ENCODE results near the gene NOX3. TPM values are rescaled to one million over a fixed set of nuclear protein-coding genes. Genes with fewer than 3 reads are reported as not detected.
"Not testable (repeated sequence)": the region's sequence is repeated elsewhere in the genome, so short reads cannot be mapped to it uniquely, and the experiment has no call there.

NOX3 gene
- not detected in 2 replicates for total RNA-seq

GRCh38 chr6:155455766-155456165, at the start of gene NOX3:
TSS of gene NOX3 (minus strand) at chr6:155455839. CDS start at chr6:155455800, 39 bp downstream.
- Mint-ChIP-seq H3K9me3 (no peaks in the 10 kb centered on the region), H3K4me3 (ENCODE audit: low read depth) (no peak within 1 kb of the TSS), H3K27ac (no peak within 1 kb of the TSS), H3K4me1 (ENCODE audit: low read depth) (no peaks in the 10 kb centered on the region), H3K36me3 (ENCODE audit: low read depth) (no peaks in the 10 kb centered on the region), H3K27me3 (ENCODE audit: low read depth) (peaks cover 2% of the 10 kb centered on the region)
- no peak for DNase-seq (ENCODE audit: low spot score)
- intact Hi-C loops (cut with micrococcal nuclease), result no loop called here

DNA sequence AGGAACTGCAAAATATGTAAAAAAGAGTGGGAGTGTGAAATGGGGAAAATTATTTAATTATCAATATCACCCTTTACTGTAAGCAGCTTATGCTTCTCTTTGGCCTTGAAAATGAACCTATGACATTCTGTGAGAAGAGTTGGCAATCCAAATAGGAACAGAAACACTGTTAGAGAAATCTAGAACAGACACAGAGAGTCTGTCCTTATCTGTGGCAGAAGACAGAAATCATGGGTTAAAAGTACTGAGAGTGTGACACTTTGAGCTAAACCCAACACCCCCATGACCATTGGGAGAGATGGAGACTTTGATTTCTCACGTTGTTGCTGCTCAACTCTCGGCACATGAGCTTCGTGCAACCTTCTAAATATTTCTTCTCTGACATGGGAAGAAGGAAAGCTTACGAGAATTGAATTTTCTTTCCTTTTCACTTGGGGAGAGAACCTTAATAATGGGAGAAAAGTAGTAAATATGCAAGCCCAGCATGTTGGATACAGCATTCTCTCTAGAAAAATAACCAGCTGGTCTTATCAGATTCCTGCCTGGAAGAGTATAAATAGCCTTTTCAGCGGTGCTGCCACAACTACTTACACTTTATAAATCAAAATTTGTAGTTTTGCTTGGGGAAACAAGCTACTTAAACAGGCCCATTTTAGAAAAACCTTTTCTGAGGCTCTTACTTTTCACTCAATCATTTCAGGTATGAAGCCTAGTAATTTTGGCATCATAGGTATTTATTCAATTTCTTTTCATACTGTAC, 49.4 kb upstream of the NOX3 start:
- intact Hi-C loops (cut with micrococcal nuclease), result no loop called here
- peaks cover 12% of the 10 kb centered on the region for H3K9me3 Mint-ChIP-seq
- no peaks in the 10 kb centered on the region for H3K4me1 Mint-ChIP-seq (ENCODE audit: low read depth)
- DNase-seq (ENCODE audit: low spot score), result no peak
- H3K4me3 Mint-ChIP-seq (ENCODE audit: low read depth), result no peak overlapping the region
- H3K27me3 Mint-ChIP-seq (ENCODE audit: low read depth), result no peaks in the 10 kb centered on the region
- H3K27ac Mint-ChIP-seq, result no peak overlapping the region
- no peaks in the 10 kb centered on the region for H3K36me3 Mint-ChIP-seq (ENCODE audit: low read depth)

- peaks cover 12% of the 10 kb centered on the region for H3K9me3 Mint-ChIP-seq
- no peak overlapping the region for H3K4me3 Mint-ChIP-seq (ENCODE audit: low read depth)
- no peak for DNase-seq (ENCODE audit: low spot score)
- intact Hi-C loops (cut with micrococcal nuclease), result no loop called here
- no peaks in the 10 kb centered on the region for H3K4me1 Mint-ChIP-seq (ENCODE audit: low read depth)
- no peak overlapping the region for H3K27ac Mint-ChIP-seq
- H3K36me3 Mint-ChIP-seq (ENCODE audit: low read depth), result no peaks in the 10 kb centered on the region
- no peaks in the 10 kb centered on the region for H3K27me3 Mint-ChIP-seq (ENCODE audit: low read depth)
Measured at GRCh38 chr6:155502393-155502792, 46.8 kb upstream of the NOX3 start.

DNA sequence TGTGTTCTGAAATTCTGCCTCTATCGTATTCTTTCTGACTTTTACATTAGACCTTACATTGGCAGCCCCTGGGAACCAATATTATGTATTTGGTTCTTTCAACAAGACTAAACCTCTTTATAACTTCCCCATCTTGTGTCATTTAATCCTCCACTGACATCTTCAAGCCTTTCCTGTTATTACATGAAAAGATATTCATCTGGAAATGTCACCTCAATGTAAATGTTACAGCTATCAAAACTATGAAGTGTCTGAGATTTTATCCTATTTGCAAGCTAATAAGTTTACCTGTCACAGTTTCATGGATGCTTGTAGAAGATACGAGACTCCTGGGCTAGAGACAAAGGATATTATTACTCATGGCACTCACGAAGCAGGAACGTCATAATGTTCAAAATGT, 43.9 kb upstream of the NOX3 start:
- Mint-ChIP-seq H3K4me1 (ENCODE audit: low read depth) (no peaks in the 10 kb centered on the region), H3K4me3 (ENCODE audit: low read depth) (no peak overlapping the region), H3K27ac (no peak overlapping the region), H3K36me3 (ENCODE audit: low read depth) (no peaks in the 10 kb centered on the region), H3K27me3 (ENCODE audit: low read depth) (no peaks in the 10 kb centered on the region), H3K9me3 (peaks cover 12% of the 10 kb centered on the region)
- intact Hi-C loops (cut with micrococcal nuclease), result no loop called here
- DNase-seq (ENCODE audit: low spot score), result no peak

GRCh38 chr6:155498370-155498769, 42.7 kb upstream of the NOX3 start:
- no peak overlapping the region for H3K27ac Mint-ChIP-seq
- no peak overlapping the region for H3K4me3 Mint-ChIP-seq (ENCODE audit: low read depth)
- peaks cover 5% of the 10 kb centered on the region for H3K4me1 Mint-ChIP-seq (ENCODE audit: low read depth)
- peaks cover 7% of the 10 kb centered on the region for H3K9me3 Mint-ChIP-seq
- H3K27me3 Mint-ChIP-seq (ENCODE audit: low read depth), result no peaks in the 10 kb centered on the region
- no peaks in the 10 kb centered on the region for H3K36me3 Mint-ChIP-seq (ENCODE audit: low read depth)
- DNase-seq (ENCODE audit: low spot score), result no peak
- intact Hi-C loops (cut with micrococcal nuclease), result no loop called here

GRCh38 chr6:155497273-155497672, 41.6 kb upstream of the NOX3 start:
- H3K9me3 Mint-ChIP-seq, result peaks cover 1% of the 10 kb centered on the region
- H3K4me1 Mint-ChIP-seq (ENCODE audit: low read depth), result peaks cover 8% of the 10 kb centered on the region
- no peaks in the 10 kb centered on the region for H3K27me3 Mint-ChIP-seq (ENCODE audit: low read depth)
- intact Hi-C loops (cut with micrococcal nuclease), result no loop called here
- no peaks in the 10 kb centered on the region for H3K36me3 Mint-ChIP-seq (ENCODE audit: low read depth)
- H3K27ac Mint-ChIP-seq, result no peak overlapping the region
- DNase-seq (ENCODE audit: low spot score), result no peak
- H3K4me3 Mint-ChIP-seq (ENCODE audit: low read depth), result no peak overlapping the region

GRCh38 chr6:155495011-155495768, 39.6 kb upstream of the NOX3 start:
- Mint-ChIP-seq H3K4me3 (ENCODE audit: low read depth) (no peak overlapping the region), H3K27me3 (ENCODE audit: low read depth) (no peaks in the 10 kb centered on the region), H3K27ac (no peak overlapping the region), H3K36me3 (ENCODE audit: low read depth) (no peaks in the 10 kb centered on the region), H3K4me1 (ENCODE audit: low read depth) (peaks cover 8% of the 10 kb centered on the region), H3K9me3 (no peaks in the 10 kb centered on the region)
- DNase-seq (ENCODE audit: low spot score), result no peak
- intact Hi-C loops (cut with micrococcal nuclease), result no loop called here

DNA sequence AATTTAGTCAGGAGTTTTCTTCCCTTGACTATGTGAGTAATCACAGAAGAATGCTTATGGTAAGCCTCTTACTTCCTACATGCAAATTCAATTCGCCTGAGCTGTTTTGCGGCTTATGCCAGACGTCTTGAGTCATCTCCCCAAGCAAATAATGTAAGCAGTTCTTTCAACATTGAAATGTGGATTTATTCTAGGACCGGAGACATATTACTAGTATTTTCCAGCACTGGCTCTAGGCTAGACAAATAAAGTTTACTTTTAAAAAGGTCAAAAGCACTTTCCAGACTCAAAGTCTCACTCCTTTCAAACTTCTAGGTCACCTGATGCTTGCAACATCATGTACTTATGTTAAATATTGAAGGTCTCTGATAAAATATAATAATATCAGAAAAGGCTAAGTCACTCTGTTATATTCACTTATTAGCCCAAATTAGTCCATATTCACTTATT, 38.1 kb upstream of the NOX3 start:
- intact Hi-C loops (cut with micrococcal nuclease), result loop anchor here (1.0 kb wide), 1 partner anchor 75 kb away; no protein-coding TSS in a partner anchor
- no peak for DNase-seq (ENCODE audit: low spot score)
- Mint-ChIP-seq H3K4me3 (ENCODE audit: low read depth) (no peak overlapping the region), H3K36me3 (ENCODE audit: low read depth) (no peaks in the 10 kb centered on the region), H3K27me3 (ENCODE audit: low read depth) (no peaks in the 10 kb centered on the region), H3K9me3 (no peaks in the 10 kb centered on the region), H3K27ac (no peak overlapping the region), H3K4me1 (ENCODE audit: low read depth) (peaks cover 8% of the 10 kb centered on the region)

DNA sequence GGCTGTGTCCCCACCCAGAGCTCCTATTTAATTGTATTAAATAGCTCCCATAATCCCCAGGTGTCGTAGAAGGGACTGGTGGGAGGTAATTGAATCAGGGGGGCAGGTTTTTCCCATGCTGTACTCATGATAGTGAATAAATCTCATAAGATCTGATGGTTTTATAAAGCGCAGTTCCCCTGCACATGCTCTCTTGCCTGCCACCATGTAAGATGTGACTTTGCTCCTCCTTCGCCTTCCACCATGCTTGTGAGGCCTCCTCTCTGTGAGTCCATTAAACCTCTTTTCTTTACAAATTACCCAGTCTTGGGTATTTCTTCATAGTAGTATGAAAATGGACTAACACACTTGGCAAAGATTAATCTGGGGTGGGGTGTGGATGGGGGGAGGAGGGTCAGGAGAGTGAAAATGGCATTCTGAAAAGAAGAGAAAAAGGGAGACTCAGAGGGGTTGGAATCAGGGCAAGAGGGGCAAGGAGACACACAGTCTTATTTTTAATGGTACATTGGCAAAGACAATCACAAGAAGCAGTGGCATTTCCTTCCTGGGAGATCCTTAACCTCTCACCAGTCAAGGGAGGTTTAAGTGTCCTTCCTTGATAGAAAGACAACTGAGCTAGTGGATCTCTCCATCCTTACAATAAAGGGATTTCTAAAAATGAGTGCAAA, 37.5 kb upstream of the NOX3 start:
- intact Hi-C loops (cut with micrococcal nuclease), result loop anchor here (1.0 kb wide), 1 partner anchor 75 kb away; no protein-coding TSS in a partner anchor
- Mint-ChIP-seq H3K36me3 (ENCODE audit: low read depth) (no peaks in the 10 kb centered on the region), H3K27ac (no peak overlapping the region), H3K4me3 (ENCODE audit: low read depth) (no peak overlapping the region), H3K27me3 (ENCODE audit: low read depth) (no peaks in the 10 kb centered on the region), H3K9me3 (no peaks in the 10 kb centered on the region), H3K4me1 (ENCODE audit: low read depth) (peaks cover 8% of the 10 kb centered on the region)
- no peak for DNase-seq (ENCODE audit: low spot score)

DNA sequence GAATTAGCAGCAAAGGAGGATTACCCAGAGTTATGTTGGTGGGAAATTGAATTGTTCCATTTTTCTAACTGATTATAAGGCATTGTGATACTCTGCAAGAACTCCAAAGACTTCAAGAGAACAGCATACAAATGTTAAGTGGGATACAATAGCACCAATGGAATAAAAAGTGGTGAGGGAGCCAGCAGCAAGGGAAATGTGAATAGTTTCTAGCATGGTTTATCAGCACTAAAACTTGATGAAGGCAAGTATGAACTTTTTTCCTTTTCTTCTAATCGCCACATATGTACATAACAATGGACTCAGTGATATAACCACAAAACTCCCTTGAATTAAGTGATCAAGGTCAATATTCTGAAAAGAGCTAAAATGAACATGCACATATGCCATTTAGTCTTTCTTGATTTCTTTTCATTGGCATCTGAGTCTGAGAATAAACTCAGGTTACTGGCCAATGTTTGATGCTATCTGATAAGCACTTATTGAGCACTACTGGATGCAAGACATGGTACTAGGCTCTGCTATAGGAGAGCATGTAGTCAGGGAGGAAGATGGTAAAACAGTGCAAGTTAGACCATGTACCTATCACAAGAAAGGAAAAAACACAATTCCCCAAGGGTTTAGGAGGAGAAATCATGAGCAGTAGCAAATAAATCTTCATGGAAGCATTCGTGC, 36.6 kb upstream of the NOX3 start:
- Mint-ChIP-seq H3K4me3 (ENCODE audit: low read depth) (no peak overlapping the region), H3K27ac (no peak overlapping the region), H3K27me3 (ENCODE audit: low read depth) (no peaks in the 10 kb centered on the region), H3K9me3 (no peaks in the 10 kb centered on the region), H3K36me3 (ENCODE audit: low read depth) (no peaks in the 10 kb centered on the region), H3K4me1 (ENCODE audit: low read depth) (peaks cover 8% of the 10 kb centered on the region)
- no peak for DNase-seq (ENCODE audit: low spot score)
- intact Hi-C loops (cut with micrococcal nuclease), result no loop called here

DNA sequence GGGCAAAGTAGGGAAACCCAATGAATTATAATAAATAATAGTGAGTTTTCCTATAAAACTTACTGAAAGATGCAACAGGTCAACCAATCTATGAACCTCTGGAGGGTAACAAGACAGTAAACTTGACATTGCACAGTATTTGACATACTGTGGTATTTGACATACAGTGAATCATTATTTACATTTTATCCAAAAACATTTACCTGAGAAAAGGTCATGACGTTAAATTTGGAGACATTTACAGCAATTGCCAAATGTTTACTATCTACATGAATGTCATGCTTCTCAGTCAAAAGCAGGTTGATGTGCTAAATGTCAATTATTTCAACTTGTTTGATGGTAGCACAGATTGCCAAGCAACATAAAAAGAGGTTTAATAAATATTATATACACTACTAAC, 35.8 kb upstream of the NOX3 start:
- DNase-seq (ENCODE audit: low spot score), result no peak
- Mint-ChIP-seq H3K36me3 (ENCODE audit: low read depth) (no peaks in the 10 kb centered on the region), H3K27me3 (ENCODE audit: low read depth) (no peaks in the 10 kb centered on the region), H3K27ac (no peak overlapping the region), H3K9me3 (no peaks in the 10 kb centered on the region), H3K4me3 (ENCODE audit: low read depth) (no peak overlapping the region), H3K4me1 (ENCODE audit: low read depth) (peaks cover 8% of the 10 kb centered on the region)
- intact Hi-C loops (cut with micrococcal nuclease), result no loop called here

DNA sequence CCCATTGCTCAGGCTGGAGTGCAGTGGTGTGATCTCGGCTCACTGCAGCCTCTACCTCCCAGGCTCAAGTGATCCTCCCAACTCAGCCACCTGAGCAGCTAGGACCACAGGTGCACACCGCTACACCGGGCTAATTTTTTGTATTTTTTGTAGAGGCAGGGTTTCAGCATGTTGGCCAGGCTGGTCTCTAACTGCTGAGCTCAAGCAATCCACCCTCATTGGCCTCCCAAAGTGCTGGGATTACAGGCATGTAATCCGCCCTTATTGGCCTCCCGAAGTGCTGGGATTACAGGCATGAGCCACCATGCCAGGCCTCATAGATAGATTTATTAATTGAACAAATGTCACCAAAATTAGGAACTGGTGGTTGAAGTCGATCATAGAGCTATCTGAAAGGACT, 32.6 kb upstream of the NOX3 start:
- H3K27me3 Mint-ChIP-seq (ENCODE audit: low read depth); H3K4me1 Mint-ChIP-seq (ENCODE audit: low read depth); H3K9me3 Mint-ChIP-seq; DNase-seq (ENCODE audit: low spot score); H3K36me3 Mint-ChIP-seq (ENCODE audit: low read depth); H3K4me3 Mint-ChIP-seq (ENCODE audit: low read depth); intact Hi-C loops (cut with micrococcal nuclease); H3K27ac Mint-ChIP-seq: not testable (repeated sequence)
